HEK293 (cell line): Measurements from ENCODE around the gene SPAAR.

ENCODE experiments used
- BCL11A ChIP-seq: fragments of 450-650 bp; formaldehyde crosslinking; IDR thresholded peaks from 2 replicates; pipeline ENCODE4 v1.5.1; 2016; ENCODE audit warnings: low read depth, missing biosample characterization, missing genetic modification characterization
- REST ChIP-seq: fragments of 450-650 bp; formaldehyde crosslinking; IDR thresholded peaks from 2 replicates; pipeline ENCODE4 v1.5.1; 2016; ENCODE audit warnings: missing biosample characterization, missing genetic modification characterization
- SP7 ChIP-seq: fragments of 450-650 bp; formaldehyde crosslinking; IDR thresholded peaks from 2 replicates; pipeline ENCODE4 v1.5.1; 2016; ENCODE audit warnings: missing biosample characterization, missing genetic modification characterization
- ZBTB1 ChIP-seq: fragments of 450-650 bp; formaldehyde crosslinking; IDR thresholded peaks from 2 replicates; pipeline ENCODE4 v1.5.1; 2016; ENCODE audit warnings: missing biosample characterization, missing genetic modification characterization
- ZBTB21 ChIP-seq: fragments of 450-650 bp; formaldehyde crosslinking; IDR thresholded peaks from 2 replicates; pipeline ENCODE4 v1.5.1; 2017; ENCODE audit warnings: missing biosample characterization, missing genetic modification characterization
- ZNF121 ChIP-seq: fragments of 450-650 bp; formaldehyde crosslinking; IDR thresholded peaks from 2 replicates; pipeline ENCODE4 v1.5.1; 2016; ENCODE audit warnings: missing biosample characterization, missing genetic modification characterization
- ZNF16 ChIP-seq: fragments of 450-650 bp; formaldehyde crosslinking; IDR thresholded peaks from 2 replicates; pipeline ENCODE4 v1.5.1; 2016; ENCODE audit warnings: low read depth, missing biosample characterization, missing genetic modification characterization
- ZNF792 ChIP-seq: fragments of 450-650 bp; formaldehyde crosslinking; IDR thresholded peaks from 2 replicates; pipeline ENCODE4 v1.5.1; 2016; ENCODE audit warnings: missing biosample characterization, missing genetic modification characterization
- ZNF837 ChIP-seq: fragments of 450-650 bp; formaldehyde crosslinking; IDR thresholded peaks from 2 replicates; pipeline ENCODE4 v1.5.1; 2016; ENCODE audit warnings: missing biosample characterization, missing genetic modification characterization

- TF ChIP-seq ZNF792 (tag by site-specific recombination) = no peak
- TF ChIP-seq ZNF837 (tag by site-specific recombination) = no peak
- TF ChIP-seq ZNF16 (tag by site-specific recombination) = no peak
- TF ChIP-seq ZBTB1 (tag by site-specific recombination) = no peak
- TF ChIP-seq BCL11A (tag by site-specific recombination) = no peak
- TF ChIP-seq REST (tag by site-specific recombination) = no peak
- TF ChIP-seq SP7 (tag by site-specific recombination) = no peak
- TF ChIP-seq ZBTB21 = no peak
- TF ChIP-seq ZNF121 (tag by site-specific recombination) = no peak
Observed at GRCh38 chr9:35918780-35919179, 9.5 kb downstream of the SPAAR start.
